Panc1 (cell line): ENCODE results near the gene C8A. TPM values are rescaled to one million over a fixed set of nuclear protein-coding genes. Genes with fewer than 3 reads are reported as not detected.

ENCODE experiments used
- ATAC-seq: fragments of 200-7000 bp; cut with Tn5 transposase; 2 replicates; pipeline ENCODE4 v1.9.1; 2020; ENCODE audit warnings: mild to moderate bottlenecking, moderate library complexity
- BruUV-seq: library from RNA; stranded (reverse); fragments of 400-500 nt; replicated peaks from 2 replicates; lab custom pipeline; 2021; lab: Mats Ljungman, UMichigan
- CTCF ChIA-PET: fragments of 300-600 bp; sonication (Branson Sonifier 250); formaldehyde crosslinking; loops from one replicate; lab custom pipeline; 2022; ENCODE audit warnings: antibody characterized with exemption; lab: Charles Lee
- POLR2A ChIA-PET: fragments of 300-600 bp; sonication (Branson Sonifier 250); formaldehyde crosslinking; loops from one replicate; lab custom pipeline; 2022; ENCODE audit warnings: antibody characterized with exemption; lab: Charles Lee
- DNase-seq: peaks from one replicate; pipeline ENCODE4 v3.0.0-alpha.2; 2010; ENCODE audit warnings: low read depth, low spot score
- H3K27ac ChIP-seq: 2 replicates; pipeline ENCODE4 v1.5.1; 2011; ENCODE audit warnings: mild to moderate bottlenecking, low read length, inconsistent platforms
- H3K27me3 ChIP-seq: fragments of 200-500 bp; sonication (Bioruptor generic); 2 replicates; pipeline ENCODE4 v1.6.0; 2014; ENCODE audit warnings: low read length, inconsistent platforms; ENCODE audit not compliant: control insufficient read depth, insufficient read depth
- H3K36me3 ChIP-seq: fragments of 200-500 bp; sonication (Bioruptor generic); 2 replicates; pipeline ENCODE4 v1.5.1; 2014; ENCODE audit warnings: inconsistent platforms, mild to moderate bottlenecking, low read length, moderate library complexity; ENCODE audit not compliant: control insufficient read depth, insufficient read depth
- H3K4me1 ChIP-seq: 2 replicates; pipeline ENCODE4 v1.5.1; 2011; ENCODE audit warnings: inconsistent platforms, mild to moderate bottlenecking, low read length, moderate library complexity; ENCODE audit not compliant: control insufficient read depth, insufficient read depth
- H3K4me3 ChIP-seq, 2 experiments: 2 replicates each; pipeline ENCODE4 v1.5.1; 2011 to 2012; ENCODE audit warnings: low read depth in 2 of 2, low read length in 2 of 2, mild to moderate bottlenecking in 2 of 2, inconsistent platforms in 1 of 2, moderate library complexity in 1 of 2
- H3K9me3 ChIP-seq: fragments of 200-500 bp; sonication (Bioruptor generic); 2 replicates; pipeline ENCODE4 v1.5.1; 2014; ENCODE audit warnings: low read depth, mild to moderate bottlenecking, inconsistent platforms, low read length, moderate library complexity; ENCODE audit not compliant: control insufficient read depth, insufficient read depth
- CTCF ChIP-seq: fragments of 450-650 bp; IDR thresholded peaks from 2 replicates; pipeline ENCODE4 v1.5.1; 2017; ENCODE audit warnings: mild to moderate bottlenecking
- POLR2AphosphoS5 ChIP-seq: IDR thresholded peaks from 2 replicates; pipeline ENCODE4 v1.6.1; 2012; ENCODE audit warnings: mild to moderate bottlenecking, low read depth, low read length, moderate library complexity
- REST ChIP-seq, 2 experiments: IDR thresholded peaks; 2 replicates each; pipeline ENCODE4 v1.6.1; 2011 to 2012; ENCODE audit warnings: low read depth in 2 of 2, control low read depth in 1 of 2, low read length in 1 of 2, mild to moderate bottlenecking in 1 of 2, moderate library complexity in 1 of 2; ENCODE audit not compliant: insufficient read depth in 1 of 2
- SIN3A ChIP-seq: IDR thresholded peaks from 2 replicates; pipeline ENCODE4 v1.6.1; 2012; ENCODE audit warnings: low read depth, mild to moderate bottlenecking, low read length, moderate library complexity, borderline replicate concordance; ENCODE audit not compliant: insufficient read depth
- TCF7L2 ChIP-seq: IDR thresholded peaks from 2 replicates; pipeline ENCODE4 v1.6.1; 2011; ENCODE audit warnings: mild to moderate bottlenecking, low read depth, low read length, inconsistent platforms
- in situ Hi-C: cut with HindIII; loops from 2 replicates; pipeline ENCODE4 v1.10.0; 2016; ENCODE audit warnings: low sequenced_read_pairs, low pct_unique_long_range_greater_than_20kb
- intact Hi-C: fragments of 100-400 bp; cut with micrococcal nuclease; formaldehyde crosslinking; loops from one replicate; pipeline ENCODE4 v1.10.0; 2022; ENCODE audit not compliant: unreplicated experiment
- total RNA-seq: library from RNA; stranded (reverse); gene quantifications from one replicate; pipeline ENCODE4 v1.2.1, GENCODE V29; 2021; ENCODE audit not compliant: unreplicated experiment

Gene C8A
- total RNA-seq, 1 experiment from 2014 or later, result not detected

DNA sequence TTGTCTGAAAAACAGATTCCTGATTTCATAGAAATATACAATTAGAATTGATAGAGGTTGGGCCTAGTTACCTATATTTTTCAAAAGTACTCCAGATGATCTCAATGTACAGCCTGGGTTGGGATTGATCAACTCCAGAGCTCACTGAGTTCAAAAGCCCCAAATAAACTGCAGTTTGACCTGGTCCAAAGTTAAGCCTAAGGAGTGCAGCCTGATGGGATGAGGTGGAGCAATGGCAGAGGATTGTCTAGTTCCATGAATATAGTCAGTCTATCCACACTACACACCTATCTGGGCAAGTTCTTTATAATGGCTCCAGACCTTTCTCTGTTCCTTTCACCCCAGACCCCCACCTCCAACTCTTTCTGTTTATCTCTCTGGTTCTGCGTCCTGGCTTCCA, 49.2 kb downstream of the C8A start:
- no TSS peak for BruUV-seq
- TF ChIP-seq TCF7L2 (no peak), SIN3A (no peak), CTCF (no peak), REST (IDR thresholded peaks at IDR 0.05; ENCODE audit: insufficient read depth in 1 of 2, low read depth in 2 of 2, low read length in 1 of 2) (no peak), POLR2AphosphoS5 (no peak)
- H3K27me3 ChIP-seq, result no peaks in the 10 kb centered on the region; the same call in none of the 2 replicates
- no peak overlapping the region for H3K27ac ChIP-seq
- H3K36me3 ChIP-seq, result no peaks in the 10 kb centered on the region
- POLR2A ChIA-PET, result no interaction called here
- H3K4me1 ChIP-seq, result no peaks in the 10 kb centered on the region
- intact Hi-C loops, result no loop called here
- CTCF ChIA-PET, result no interaction called here
- DNase-seq, result no peak
- in situ Hi-C loops, result no loop called here
- ATAC-seq, result no peak
- no peak overlapping the region for H3K4me3 ChIP-seq
- no peaks in the 10 kb centered on the region for H3K9me3 ChIP-seq

DNA sequence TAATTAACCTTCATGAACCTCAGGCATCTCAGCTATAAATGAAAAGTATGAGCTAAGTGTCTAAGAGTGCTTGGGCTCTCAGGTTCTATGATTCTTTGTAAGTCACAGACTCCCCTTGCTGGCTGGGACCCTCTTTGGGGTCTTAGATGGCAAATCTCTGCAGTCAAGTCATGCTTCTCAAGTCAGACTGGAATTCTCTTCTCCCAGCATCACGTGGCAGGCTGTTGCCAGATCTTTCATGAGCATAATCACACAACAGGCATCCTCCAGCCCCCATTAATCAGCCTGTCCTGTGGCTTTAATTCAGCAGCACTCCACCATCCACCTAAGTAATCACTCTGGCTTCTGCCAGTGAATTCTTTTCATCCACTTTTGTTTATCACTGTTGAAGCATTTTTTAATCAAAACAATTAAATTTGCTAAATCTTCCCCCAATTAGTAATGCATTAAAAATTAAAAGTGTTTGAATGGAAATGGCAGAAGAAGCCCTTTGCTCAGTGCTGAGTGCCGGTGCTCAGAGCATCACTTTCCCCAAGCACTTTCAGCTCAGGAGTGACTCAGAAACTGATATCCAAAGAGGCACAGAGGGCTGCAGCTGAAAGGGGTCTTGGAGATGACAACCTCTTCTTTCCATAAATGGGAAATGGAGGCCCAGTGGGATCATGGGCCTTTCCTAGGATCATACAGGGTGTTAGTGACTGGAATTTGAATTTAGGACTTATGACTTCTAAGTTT, 50.2 kb downstream of the C8A start:
- CTCF ChIA-PET, result no interaction called here
- TF ChIP-seq SIN3A (no peak), POLR2AphosphoS5 (no peak), CTCF (no peak), TCF7L2 (no peak), REST (IDR thresholded peaks at IDR 0.05; ENCODE audit: insufficient read depth in 1 of 2, low read depth in 2 of 2, low read length in 1 of 2) (no peak)
- in situ Hi-C loops (no loop called here), intact Hi-C loops (no loop called here)
- Histone ChIP-seq H3K27me3 (no peaks in the 10 kb centered on the region; the same call in none of the 2 replicates), H3K4me1 (no peaks in the 10 kb centered on the region), H3K36me3 (no peaks in the 10 kb centered on the region), H3K4me3 (no peak overlapping the region), H3K27ac (no peak overlapping the region), H3K9me3 (no peaks in the 10 kb centered on the region)
- DNase-seq (no peak), ATAC-seq (no peak)
- POLR2A ChIA-PET, result no interaction called here
- BruUV-seq, result no TSS peak
